ENCODE results near the gene PPP1R9A.

PPP1R9A gene

GRCh38 chr7:94912085-94912484 is 4.7 kb downstream of the PPP1R9A start:
- DNase-seq: no peak

GRCh38 chr7:94913391-94913790 is 6.0 kb downstream of the PPP1R9A start:
- no peak for DNase-seq

DNA sequence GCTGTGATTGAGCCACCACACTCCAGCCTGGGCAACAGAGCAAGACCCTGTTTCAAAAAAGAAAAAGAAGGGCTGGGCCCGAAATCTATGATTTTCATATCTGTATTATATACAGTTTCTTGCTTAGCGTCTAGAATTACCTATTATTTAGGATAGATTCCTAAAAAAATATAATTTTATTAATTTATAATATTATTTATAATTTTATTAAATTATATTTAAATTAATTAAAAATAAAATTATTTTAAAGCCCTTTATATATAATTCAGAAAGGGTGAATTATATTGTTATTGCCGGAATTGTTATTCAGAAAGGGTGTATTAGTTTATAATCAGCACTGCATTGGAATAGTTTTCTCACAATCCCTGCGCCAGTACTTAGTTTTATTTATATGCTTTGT is 14.5 kb downstream of the PPP1R9A start:
- DNase-seq: no peak

- DNase-seq: no peak
Observed at GRCh38 chr7:94922457-94922856, 15.1 kb downstream of the PPP1R9A start.

DNA sequence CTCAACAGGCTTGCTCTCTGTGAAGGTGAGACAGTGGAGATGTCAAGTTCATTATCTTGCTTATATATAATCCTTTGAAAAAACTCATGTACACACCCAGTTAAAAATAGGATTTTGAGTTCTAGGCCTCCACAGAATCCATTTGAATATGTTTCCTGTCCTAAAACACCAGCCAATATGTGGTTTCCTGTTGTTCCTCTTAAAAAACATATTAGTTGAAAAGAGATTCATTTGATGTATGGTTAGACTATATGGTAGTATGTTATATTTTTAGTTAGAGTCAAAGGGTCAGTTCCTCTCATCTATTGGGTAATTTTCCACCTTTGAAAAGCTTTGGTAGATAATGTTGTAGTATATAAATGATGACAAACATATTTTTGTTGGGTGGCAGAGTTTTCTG is 16.0 kb downstream of the PPP1R9A start:
- peak; percentile 20 for DNase-seq

- no peak for DNase-seq
Observed at GRCh38 chr7:94928168-94928707, 20.8 kb downstream of the PPP1R9A start.

GRCh38 chr7:94933256-94933990 is 26.0 kb downstream of the PPP1R9A start:
- DNase-seq: no peak

GRCh38 chr7:94939395-94939794 is 32.0 kb downstream of the PPP1R9A start:
- no peak for DNase-seq

- no peak for DNase-seq
Observed at GRCh38 chr7:94940241-94940640, 32.8 kb downstream of the PPP1R9A start.

GRCh38 chr7:94941844-94942632 is 34.6 kb downstream of the PPP1R9A start:
- DNase-seq: peak; percentile 24

- DNase-seq: no peak
Observed at GRCh38 chr7:94943134-94943533, 35.7 kb downstream of the PPP1R9A start.

- no peak for DNase-seq
Observed at GRCh38 chr7:94949532-94949931, 42.1 kb downstream of the PPP1R9A start.

- no peak for DNase-seq
Observed at GRCh38 chr7:94955807-94956206, 48.4 kb downstream of the PPP1R9A start.

DNA sequence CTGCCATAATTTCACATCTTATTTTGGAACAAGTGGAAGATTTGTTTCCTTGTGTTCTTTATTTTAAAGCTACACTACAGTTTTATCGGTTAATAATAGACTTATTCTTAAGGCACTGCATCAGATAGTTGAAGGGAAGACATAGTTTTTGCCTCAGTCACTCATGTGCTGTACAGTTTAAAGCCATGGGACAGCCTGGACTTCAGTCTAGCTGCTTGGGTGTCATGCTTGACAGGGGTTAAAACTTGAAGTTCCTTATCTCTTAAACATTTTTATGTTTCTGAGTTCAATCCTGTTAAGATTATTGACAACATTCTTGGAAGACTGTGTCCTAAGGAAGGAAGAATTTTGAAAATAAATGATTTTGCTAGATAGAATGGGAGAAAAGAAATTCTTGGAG is 49.7 kb downstream of the PPP1R9A start:
- DNase-seq: no peak

DNA sequence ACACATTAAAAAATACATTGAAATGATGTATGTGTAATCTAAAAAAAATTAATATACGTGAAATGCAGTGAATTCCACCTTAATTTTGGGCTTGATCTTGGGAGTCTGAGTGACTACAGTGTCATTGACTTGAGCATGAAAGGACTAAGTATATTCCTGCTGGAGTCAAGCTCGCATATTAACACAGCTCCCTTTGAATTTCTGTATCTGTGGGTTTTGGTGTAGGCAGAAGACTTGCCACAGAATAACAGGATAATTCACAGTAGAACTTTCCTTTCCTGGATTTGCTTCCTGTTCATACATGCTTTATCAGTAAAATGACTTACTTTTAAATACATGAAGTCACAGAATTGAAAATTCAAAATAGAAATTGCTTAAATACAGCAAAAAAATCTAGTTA is 55.3 kb downstream of the PPP1R9A start:
- no peak for DNase-seq

- no peak for DNase-seq
Observed at GRCh38 chr7:94969434-94970084, 62.2 kb downstream of the PPP1R9A start.

DNA sequence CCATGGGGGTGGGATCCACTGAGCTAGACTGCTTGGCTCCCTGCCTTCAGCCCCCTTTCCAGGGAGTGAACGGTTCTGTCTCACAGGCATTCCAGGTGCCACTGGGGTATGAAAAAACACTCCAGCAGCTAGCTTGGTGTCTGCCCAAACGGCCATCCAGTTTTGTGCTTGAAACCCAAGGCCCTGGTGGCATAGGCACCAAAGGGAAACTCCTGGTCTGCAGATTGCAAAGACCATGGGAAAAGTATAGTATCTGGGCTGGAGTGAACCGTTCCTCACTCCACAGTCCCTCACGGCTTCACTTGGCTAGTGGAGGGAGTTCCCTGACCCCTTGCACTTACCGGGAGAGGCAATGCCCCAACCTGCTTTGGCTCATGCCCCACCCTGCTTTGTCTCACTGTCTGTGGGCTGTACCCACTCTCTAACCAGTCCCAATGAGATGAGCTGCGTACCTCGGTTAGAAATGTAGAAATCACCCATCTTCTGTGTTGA is 62.7 kb downstream of the PPP1R9A start:
- DNase-seq: no peak

DNA sequence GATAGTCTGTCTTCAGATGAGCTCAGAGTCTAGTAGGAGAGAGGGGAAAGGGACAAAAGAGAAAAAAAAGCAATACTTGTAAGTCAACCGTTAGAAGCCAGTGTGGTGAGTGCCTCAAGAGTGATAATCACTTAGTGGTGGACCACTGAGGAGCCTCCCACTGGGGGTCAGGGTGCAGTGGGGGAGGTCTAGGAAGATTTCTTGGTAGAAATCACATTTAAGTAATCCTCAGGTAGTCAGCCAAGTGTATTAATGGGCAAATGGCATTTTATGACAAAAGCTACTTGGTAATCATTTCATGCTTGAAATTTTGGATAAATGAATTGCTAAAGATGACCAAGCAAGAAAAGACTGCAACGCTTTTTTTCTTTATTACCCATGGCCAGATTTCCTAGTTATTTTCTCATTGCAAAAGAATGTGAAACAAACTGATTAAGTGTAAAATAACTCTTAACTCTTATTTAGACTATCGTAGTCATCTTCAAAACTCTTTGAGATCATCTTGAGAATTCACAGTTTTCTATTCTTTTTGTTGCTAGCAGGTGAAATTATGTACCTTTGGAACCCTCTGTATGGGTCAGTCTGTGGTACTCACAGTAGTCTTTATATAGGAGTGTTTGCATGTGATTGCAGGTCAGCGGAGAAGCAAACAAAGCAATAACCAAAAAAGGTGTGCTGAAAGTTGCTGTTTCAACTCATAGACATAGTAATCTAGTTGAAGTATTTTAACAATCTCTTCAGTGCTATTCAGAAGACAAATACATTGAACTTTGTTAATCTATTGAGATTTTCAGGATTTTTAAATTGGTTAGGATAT is 63.9 kb downstream of the PPP1R9A start:
- DNase-seq: no peak

DNA sequence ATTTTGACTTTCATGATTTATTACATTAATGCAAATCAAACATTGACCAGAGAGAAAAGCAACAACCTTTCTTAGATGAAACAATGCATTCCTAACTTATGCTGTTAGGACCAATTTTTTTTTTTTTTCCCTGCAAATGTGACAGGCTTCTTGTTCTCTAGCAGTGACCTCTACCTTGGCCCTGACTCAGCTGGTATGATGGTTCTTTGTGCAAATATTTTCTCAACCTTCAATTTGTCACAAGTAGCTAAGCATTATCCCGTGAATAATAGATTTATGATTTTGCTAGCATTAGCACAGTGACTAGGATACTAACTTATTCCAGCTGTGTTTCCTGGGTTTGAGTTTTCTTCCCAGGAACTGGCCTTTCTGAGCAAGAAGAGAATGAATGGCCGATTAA is 64.9 kb downstream of the PPP1R9A start:
- DNase-seq: no peak

- no peak for DNase-seq
Observed at GRCh38 chr7:94973844-94974243, 66.5 kb downstream of the PPP1R9A start.

DNA sequence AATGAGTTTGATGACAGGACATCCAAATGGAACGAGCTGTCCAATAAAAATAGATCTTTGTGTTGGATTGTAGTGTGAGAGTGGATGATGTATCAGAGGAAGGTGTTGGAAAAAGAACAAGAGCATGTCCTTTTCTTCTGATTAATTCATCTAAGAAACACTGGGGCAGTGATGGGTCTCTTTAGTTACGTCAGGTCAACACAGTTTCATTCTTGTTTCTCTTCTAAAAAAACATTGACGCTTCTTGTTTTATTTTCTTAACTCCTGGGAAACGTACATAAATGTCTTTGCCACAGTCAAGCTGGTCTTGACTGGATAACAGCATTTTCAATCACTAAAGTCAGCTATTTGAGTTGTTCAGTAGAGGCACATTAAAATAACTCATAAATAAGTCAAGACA is 67.0 kb downstream of the PPP1R9A start:
- no peak for DNase-seq

- DNase-seq: no peak
Observed at GRCh38 chr7:94975336-94975735, 67.9 kb downstream of the PPP1R9A start.

Measured in hematopoietic multipotent progenitor cell treated with erythropoietin and hydrocortisone succinate and interleukin-3 and kit ligand, for 4 days (in vitro differentiated cells).